GM23248 (cell line): ENCODE data around the gene DGKI.

Experiments used
- EZH2 ChIP-seq: fragments of 200-600 bp; sonication (generic); IDR thresholded peaks from 2 replicates; pipeline ENCODE4 v1.6.1; 2018; ENCODE audit warnings: antibody characterized with exemption, mild to moderate bottlenecking; ENCODE audit not compliant: insufficient read depth, poor library complexity, severe bottlenecking
- EZH2phosphoT487 ChIP-seq: fragments of 200-600 bp; sonication (generic); IDR thresholded peaks from 2 replicates; pipeline ENCODE4 v1.6.1; 2018; ENCODE audit warnings: antibody characterized with exemption, moderate library complexity, mild to moderate bottlenecking, low read depth; ENCODE audit not compliant: insufficient read depth

DNA sequence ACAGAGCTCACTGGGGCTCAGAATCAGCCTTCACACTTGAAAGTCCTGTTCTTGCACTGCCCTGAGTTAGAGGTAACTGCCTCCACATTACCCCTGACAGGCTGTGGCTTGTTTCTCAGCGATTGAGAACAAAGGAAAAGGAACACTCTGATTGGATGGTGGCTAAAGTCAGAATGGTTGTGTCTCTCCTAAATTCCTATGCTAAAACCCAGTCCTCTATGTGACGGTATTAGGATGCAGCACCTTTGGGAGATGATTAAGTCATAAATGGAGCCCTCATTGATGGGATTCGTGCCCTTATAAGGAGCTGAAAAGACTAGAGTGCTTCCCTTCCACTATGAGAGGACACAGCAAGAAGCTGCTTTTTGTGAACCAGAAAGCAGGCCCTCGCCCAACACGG is 38.9 kb upstream of the DGKI start:
- TF ChIP-seq EZH2phosphoT487 (no peak), EZH2 (no peak)
